Measurements from ENCODE around the gene COPS6.
A peak's percentile ranks its signal among the peaks of the same experiment; 100 is the strongest.

The COPS6 gene

GRCh38 chr7:100088621-100089457 lies at the start of gene COPS6:
Gene COPS6 (plus strand): TSS chr7:100088969. CDS start chr7:100088991, 22 bp downstream.
- DNase-seq, result peak; percentile 79

GRCh38 chr7:100040575-100040974 lies 48.2 kb upstream of the COPS6 start:
- no peak for DNase-seq

GRCh38 chr7:100044718-100045117 lies 44.1 kb upstream of the COPS6 start:
- DNase-seq, result no peak

- DNase-seq, result no peak
Measured at GRCh38 chr7:100048680-100049079, 40.1 kb upstream of the COPS6 start.

- peak; percentile 72 for DNase-seq
Measured at GRCh38 chr7:100049441-100050291, 39.1 kb upstream of the COPS6 start, which contains the start of gene ZSCAN21. Gene ZSCAN21 (plus strand): TSS chr7:100049774. CDS start chr7:100057007, 7,233 bp downstream.

GRCh38 chr7:100051611-100052010 lies 37.2 kb upstream of the COPS6 start:
- DNase-seq, result no peak

- no peak for DNase-seq
Measured at GRCh38 chr7:100053215-100053614, 35.6 kb upstream of the COPS6 start.

- no peak for DNase-seq
Measured at GRCh38 chr7:100057006-100057405, 31.8 kb upstream of the COPS6 start.

- no peak for DNase-seq
Measured at GRCh38 chr7:100059251-100059739, 29.5 kb upstream of the COPS6 start.

GRCh38 chr7:100061518-100062193 lies 27.1 kb upstream of the COPS6 start:
- no peak for DNase-seq

- DNase-seq, result no peak
Measured at GRCh38 chr7:100063376-100063775, 25.4 kb upstream of the COPS6 start.

GRCh38 chr7:100064162-100064561 lies 24.6 kb upstream of the COPS6 start:
- no peak for DNase-seq

GRCh38 chr7:100065452-100066186 lies 23.1 kb upstream of the COPS6 start:
- DNase-seq, result no peak

GRCh38 chr7:100066953-100067352 lies 21.8 kb upstream of the COPS6 start:
- no peak for DNase-seq

- DNase-seq, result no peak
Measured at GRCh38 chr7:100069991-100070390, 18.8 kb upstream of the COPS6 start.

- no peak for DNase-seq
Measured at GRCh38 chr7:100071018-100071723, 17.6 kb upstream of the COPS6 start.

- no peak for DNase-seq
Measured at GRCh38 chr7:100072462-100072861, 16.3 kb upstream of the COPS6 start.

- no peak for DNase-seq
Measured at GRCh38 chr7:100074841-100075240, 13.9 kb upstream of the COPS6 start.

GRCh38 chr7:100075418-100075817 lies 13.4 kb upstream of the COPS6 start:
- no peak for DNase-seq

- DNase-seq, result no peak
Measured at GRCh38 chr7:100077205-100077604, 11.6 kb upstream of the COPS6 start.

GRCh38 chr7:100079024-100079560 lies 9.7 kb upstream of the COPS6 start:
- no peak for DNase-seq

Measured in activated effector memory CD4-positive, alpha-beta T cell treated with Interleukin-2 at 50 U/mL for 16 hours (primary cell).